H9 (cell line): ENCODE measurements around the gene VTA1. TPM values are rescaled to one million over a fixed set of nuclear protein-coding genes. Genes with fewer than 3 reads are reported as not detected.

ENCODE experiments used
- DNase-seq: peaks from one replicate; pipeline ENCODE4 v3.0.0-alpha.2; 2017
- H2AFZ ChIP-seq: one replicate; pipeline ENCODE4 v1.6.1; 2013; ENCODE audit warnings: mild to moderate bottlenecking, low read length, control low read depth, moderate library complexity
- H2AK5ac ChIP-seq: 2 replicates; pipeline ENCODE4 v1.6.1; 2013; ENCODE audit warnings: low read length, control low read depth, mixed read lengths; ENCODE audit not compliant: insufficient read length
- H2BK120ac ChIP-seq: one replicate; pipeline ENCODE4 v1.6.1; 2013; ENCODE audit warnings: low read depth, mild to moderate bottlenecking, low read length, control low read depth, inconsistent platforms; ENCODE audit not compliant: poor library complexity, severe bottlenecking
- H2BK12ac ChIP-seq: 2 replicates; pipeline ENCODE4 v1.6.1; 2013; ENCODE audit warnings: low read length, control low read depth, mixed read lengths, low read depth; ENCODE audit not compliant: insufficient read length
- H2BK15ac ChIP-seq: 2 replicates; pipeline ENCODE4 v1.6.1; 2013; ENCODE audit warnings: low read depth, low read length, control low read depth
- H2BK20ac ChIP-seq: one replicate; pipeline ENCODE4 v1.6.1; 2013; ENCODE audit warnings: low read depth, mild to moderate bottlenecking, low read length, control low read depth, inconsistent platforms; ENCODE audit not compliant: poor library complexity, severe bottlenecking
- H2BK5ac ChIP-seq: 2 replicates; pipeline ENCODE4 v1.6.1; 2013; ENCODE audit warnings: low read length, control low read depth, mixed read lengths; ENCODE audit not compliant: insufficient read length
- H3K14ac ChIP-seq: 2 replicates; pipeline ENCODE4 v1.6.1; 2013; ENCODE audit warnings: low read length, control low read depth; ENCODE audit not compliant: insufficient read depth
- H3K18ac ChIP-seq: 2 replicates; pipeline ENCODE4 v1.6.1; 2013; ENCODE audit warnings: low read depth, mild to moderate bottlenecking, mixed read lengths, low read length, control low read depth; ENCODE audit not compliant: insufficient read length
- H3K23ac ChIP-seq: 2 replicates; pipeline ENCODE4 v1.6.1; 2013; ENCODE audit warnings: low read length, control low read depth, mixed read lengths, low read depth; ENCODE audit not compliant: insufficient read length
- H3K23me2 ChIP-seq: 2 replicates; pipeline ENCODE4 v1.6.1; 2013; ENCODE audit warnings: low read depth, mild to moderate bottlenecking, mixed read lengths, low read length, control low read depth; ENCODE audit not compliant: insufficient read length, poor library complexity, severe bottlenecking
- H3K27ac ChIP-seq: 2 replicates; pipeline ENCODE4 v1.5.1; 2013; ENCODE audit warnings: low read length, control low read depth, mixed read lengths, low read depth; ENCODE audit not compliant: insufficient read length
- H3K27me3 ChIP-seq: 2 replicates; pipeline ENCODE4 v1.6.1; 2013; ENCODE audit warnings: low read length, control low read depth, inconsistent platforms; ENCODE audit not compliant: insufficient read depth
- H3K4ac ChIP-seq: 2 replicates; pipeline ENCODE4 v1.6.1; 2013; ENCODE audit warnings: low read depth, mild to moderate bottlenecking, control low read depth, inconsistent platforms, low read length, moderate library complexity
- H3K4me1 ChIP-seq: 2 replicates; pipeline ENCODE4 v1.6.1; 2013; ENCODE audit warnings: low read length, control low read depth, inconsistent platforms; ENCODE audit not compliant: insufficient read depth
- H3K4me2 ChIP-seq: 2 replicates; pipeline ENCODE4 v1.6.1; 2013; ENCODE audit warnings: low read length, control low read depth, mixed read lengths; ENCODE audit not compliant: insufficient read length, insufficient read depth
- H3K56ac ChIP-seq: 2 replicates; pipeline ENCODE4 v1.6.1; 2013; ENCODE audit warnings: low read depth, mild to moderate bottlenecking, mixed read lengths, low read length, control low read depth; ENCODE audit not compliant: insufficient read length
- H3K79me1 ChIP-seq: 2 replicates; pipeline ENCODE4 v1.6.1; 2013; ENCODE audit warnings: low read depth, mild to moderate bottlenecking, moderate library complexity, low read length, control low read depth, inconsistent platforms; ENCODE audit not compliant: insufficient read depth, poor library complexity, severe bottlenecking
- H3K79me2 ChIP-seq: 2 replicates; pipeline ENCODE4 v1.6.1; 2013; ENCODE audit warnings: low read length, control low read depth, inconsistent platforms; ENCODE audit not compliant: insufficient read depth
- H3K9ac ChIP-seq: 2 replicates; pipeline ENCODE4 v1.6.1; 2013; ENCODE audit warnings: low read length, control low read depth, mixed read lengths; ENCODE audit not compliant: insufficient read length; ENCODE audit errors: extremely low read depth
- H3K9me3 ChIP-seq: one replicate; pipeline ENCODE4 v1.6.1; 2013; ENCODE audit warnings: low read depth, low read length, inconsistent platforms; ENCODE audit not compliant: control insufficient read depth
- H3T11ph ChIP-seq: one replicate; pipeline ENCODE4 v1.6.1; 2013; ENCODE audit warnings: mild to moderate bottlenecking, low read length, control low read depth, inconsistent platforms
- H4K20me1 ChIP-seq: one replicate; pipeline ENCODE4 v1.6.1; 2013; ENCODE audit not compliant: control insufficient read depth, insufficient read length, insufficient read depth
- H4K5ac ChIP-seq: 2 replicates; pipeline ENCODE4 v1.6.1; 2013; ENCODE audit warnings: low read depth, mild to moderate bottlenecking, mixed read lengths, low read length, control low read depth; ENCODE audit not compliant: insufficient read length
- H4K8ac ChIP-seq: replicated peaks from 2 replicates; pipeline ENCODE4 v1.6.1; 2013; ENCODE audit warnings: low read length, control low read depth, mixed read lengths, low read depth; ENCODE audit not compliant: insufficient read length
- H4K91ac ChIP-seq: 2 replicates; pipeline ENCODE4 v1.6.1; 2013; ENCODE audit warnings: low read depth, mild to moderate bottlenecking, moderate library complexity, mixed read lengths, low read length, control low read depth; ENCODE audit not compliant: insufficient read length
- H3K27ac Mint-ChIP-seq, 3 experiments: 2 replicates in 2 of 3; 3 replicates in 1 of 3; pipeline ENCODE4 v1.8.0; 2020 to 2021; ENCODE audit warnings: mixed read lengths in 3 of 3, mild to moderate bottlenecking in 1 of 3, moderate library complexity in 1 of 3
- H3K27me3 Mint-ChIP-seq: 2 replicates; pipeline ENCODE4 v1.8.0; 2021; ENCODE audit warnings: low read depth, mild to moderate bottlenecking, moderate library complexity, mixed read lengths
- H3K36me3 Mint-ChIP-seq, 3 experiments: 2 replicates in 2 of 3; 3 replicates in 1 of 3; pipeline ENCODE4 v1.8.0; 2020 to 2021; ENCODE audit warnings: low read depth in 3 of 3, mixed read lengths in 3 of 3; ENCODE audit not compliant: insufficient read depth in 1 of 3
- H3K4me1 Mint-ChIP-seq, 2 experiments: 2 replicates each; pipeline ENCODE4 v1.8.0; 2020; ENCODE audit warnings: mixed read lengths in 2 of 2
- H3K4me3 Mint-ChIP-seq, 2 experiments: 2 replicates in 1 of 2; 3 replicates in 1 of 2; pipeline ENCODE4 v1.8.0; 2020 to 2021; ENCODE audit warnings: mild to moderate bottlenecking in 2 of 2, mixed read lengths in 2 of 2, moderate library complexity in 1 of 2
- H3K9me3 Mint-ChIP-seq, 2 experiments: 2 replicates in 1 of 2; 3 replicates in 1 of 2; pipeline ENCODE4 v1.8.0; 2020; ENCODE audit warnings: mild to moderate bottlenecking in 2 of 2, mixed read lengths in 2 of 2, moderate library complexity in 1 of 2
- CTCF ChIP-seq: fragments of 200-600 bp; sonication (generic); conservative IDR thresholded peaks from 3 replicates; pipeline ENCODE4 v1.8.0; 2021; ENCODE audit warnings: antibody characterized with exemption, mild to moderate bottlenecking
- WGBS: extraction: QIAGEN DNeasy Blood & Tissue Kit; methylation state at CpG from one replicate; pipeline ENCODE4 v1.1.7; 2013; ENCODE audit warnings: missing lambda C conversion rate, low lambda C conversion rate, mixed read lengths; ENCODE audit not compliant: insufficient read length; ENCODE audit errors: extremely low coverage; 5-methylcytosine and 5-hydroxymethylcytosine counted together
- total RNA-seq: library from RNA; stranded (reverse); gene quantifications from 2 replicates; pipeline ENCODE4 v1.2.1, GENCODE V29; 2021

The VTA1 gene
- total RNA-seq, 1 experiment from 2014 or later = 63.1 TPM

DNA sequence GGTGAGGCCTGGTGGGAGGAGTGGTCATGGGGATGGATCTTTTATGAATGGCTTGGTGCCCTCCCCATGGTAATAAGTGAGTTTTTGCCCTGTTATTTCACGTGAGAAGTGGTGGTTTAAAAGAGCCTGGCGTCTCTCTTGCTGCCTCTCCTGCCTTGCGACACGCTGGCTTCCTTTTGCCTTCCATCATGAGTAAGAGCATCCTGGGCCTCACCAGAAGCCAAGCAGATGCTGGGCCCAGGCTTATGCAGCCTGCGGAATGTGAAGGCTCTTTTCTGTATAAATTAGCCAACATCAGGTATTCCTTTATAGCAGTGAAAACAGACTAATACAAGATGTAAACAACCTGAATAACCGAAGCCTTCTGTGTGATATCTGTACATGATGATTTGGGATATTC lies 27.6 kb downstream of the VTA1 start:
- Histone ChIP-seq H2AFZ (no peak overlapping the region), H2BK120ac (no peak overlapping the region), H3K79me1 (no peaks in the 10 kb centered on the region), H2BK5ac (no peak overlapping the region), H2AK5ac (no peak overlapping the region), H3K14ac (no peak overlapping the region), H3K27ac (no peak overlapping the region), H3K79me2 (no peaks in the 10 kb centered on the region), H3K56ac (no peak overlapping the region), H3K4me2 (no peak overlapping the region), H4K5ac (no peak overlapping the region), H3T11ph (no peak overlapping the region), H4K91ac (no peak overlapping the region), H2BK12ac (no peak overlapping the region), H3K18ac (no peak overlapping the region), H2BK20ac (no peak overlapping the region), H2BK15ac (no peak overlapping the region), H3K23me2 (no peaks in the 10 kb centered on the region), H4K8ac (no peak overlapping the region), H4K20me1 (no peaks in the 10 kb centered on the region), H3K9me3 (no peaks in the 10 kb centered on the region), H3K23ac (no peak overlapping the region), H3K9ac (no peak overlapping the region), H3K4ac (no peak overlapping the region), H3K27me3 (no peaks in the 10 kb centered on the region), H3K4me1 (no peaks in the 10 kb centered on the region)
- no peaks in the 10 kb centered on the region for H3K27me3 Mint-ChIP-seq
- no peak overlapping the region for H3K4me3 Mint-ChIP-seq
- peak overlapping the region in 2 of 3 experiments; percentile 37 to 60; a peak in 2 of 7 replicates for H3K27ac Mint-ChIP-seq
- H3K4me1 Mint-ChIP-seq = no peaks in the 10 kb centered on the region
- no CpG with 5 or more reads among the region's 6 CpGs for WGBS
- H3K36me3 Mint-ChIP-seq = peaks cover 8 to 38% (median 24%) of the 10 kb centered on the region in 3 experiments; a peak in 6 of 7 replicates
- TF ChIP-seq CTCF = no peak
- no peaks in the 10 kb centered on the region for H3K9me3 Mint-ChIP-seq
- no peak for DNase-seq
